Epithelial cell of proximal tubule (primary cell): ENCODE measurements around the gene FARP1. TPM values are rescaled to one million over a fixed set of nuclear protein-coding genes. Genes with fewer than 3 reads are reported as not detected.
"Not testable (repeated sequence)": the region's sequence is repeated elsewhere in the genome, so short reads cannot be mapped to it uniquely, and the experiment has no call there.

ENCODE experiments used
- DNase-seq: peaks from one replicate; pipeline ENCODE4 v3.0.0-alpha.2; 2011; ENCODE audit warnings: low read depth
- H3K4me3 ChIP-seq: 2 replicates; pipeline ENCODE4 v1.5.1; 2011; ENCODE audit warnings: low read depth, mild to moderate bottlenecking, low read length
- CTCF ChIP-seq: conservative IDR thresholded peaks from 2 replicates; pipeline ENCODE4 v1.5.1; 2012; ENCODE audit warnings: low read depth, mild to moderate bottlenecking, low read length
- total RNA-seq: library from RNA; depleted of rRNA; stranded (reverse); fragments of >200 nt; gene quantifications from 2 replicates; pipeline ENCODE4 v1.2.3, GENCODE V29; 2015

The FARP1 gene
- total RNA-seq, 1 donor from 2014 or later = 97.0 TPM

GRCh38 chr13:98267080-98267912, 124.4 kb downstream of the FARP1 start:
- peak overlapping the region; percentile 30 for H3K4me3 ChIP-seq
- no peak for DNase-seq
- TF ChIP-seq CTCF = no peak

GRCh38 chr13:98269386-98269785, 126.5 kb downstream of the FARP1 start:
- no peak overlapping the region for H3K4me3 ChIP-seq
- DNase-seq = no peak
- TF ChIP-seq CTCF = no peak

GRCh38 chr13:98270819-98271218, 127.9 kb downstream of the FARP1 start:
- DNase-seq = no peak
- no peak for TF ChIP-seq CTCF
- H3K4me3 ChIP-seq = no peak overlapping the region

GRCh38 chr13:98271646-98272045, 128.8 kb downstream of the FARP1 start:
- H3K4me3 ChIP-seq, DNase-seq: not testable (repeated sequence)

- DNase-seq = no peak
- TF ChIP-seq CTCF = no peak
- H3K4me3 ChIP-seq = no peak overlapping the region
Measured at GRCh38 chr13:98272549-98272948, 129.7 kb downstream of the FARP1 start.

- DNase-seq = no peak
- H3K4me3 ChIP-seq = no peak overlapping the region
- TF ChIP-seq CTCF = no peak
Measured at GRCh38 chr13:98273067-98273823, 130.4 kb downstream of the FARP1 start.

- H3K4me3 ChIP-seq = peak overlapping the region; percentile 20
- DNase-seq = no peak
- TF ChIP-seq CTCF = no peak
Measured at GRCh38 chr13:98273824-98274742, 131.2 kb downstream of the FARP1 start.
